GM19438 (cell line): ENCODE results near the gene NNAT.

ENCODE experiments used
- ATAC-seq: cut with Tn5 transposase; IDR thresholded peaks from one replicate; pipeline ENCODE4 v1.9.1; 2021; ENCODE audit warnings: low read depth; ENCODE audit not compliant: unreplicated experiment

Gene NNAT

DNA sequence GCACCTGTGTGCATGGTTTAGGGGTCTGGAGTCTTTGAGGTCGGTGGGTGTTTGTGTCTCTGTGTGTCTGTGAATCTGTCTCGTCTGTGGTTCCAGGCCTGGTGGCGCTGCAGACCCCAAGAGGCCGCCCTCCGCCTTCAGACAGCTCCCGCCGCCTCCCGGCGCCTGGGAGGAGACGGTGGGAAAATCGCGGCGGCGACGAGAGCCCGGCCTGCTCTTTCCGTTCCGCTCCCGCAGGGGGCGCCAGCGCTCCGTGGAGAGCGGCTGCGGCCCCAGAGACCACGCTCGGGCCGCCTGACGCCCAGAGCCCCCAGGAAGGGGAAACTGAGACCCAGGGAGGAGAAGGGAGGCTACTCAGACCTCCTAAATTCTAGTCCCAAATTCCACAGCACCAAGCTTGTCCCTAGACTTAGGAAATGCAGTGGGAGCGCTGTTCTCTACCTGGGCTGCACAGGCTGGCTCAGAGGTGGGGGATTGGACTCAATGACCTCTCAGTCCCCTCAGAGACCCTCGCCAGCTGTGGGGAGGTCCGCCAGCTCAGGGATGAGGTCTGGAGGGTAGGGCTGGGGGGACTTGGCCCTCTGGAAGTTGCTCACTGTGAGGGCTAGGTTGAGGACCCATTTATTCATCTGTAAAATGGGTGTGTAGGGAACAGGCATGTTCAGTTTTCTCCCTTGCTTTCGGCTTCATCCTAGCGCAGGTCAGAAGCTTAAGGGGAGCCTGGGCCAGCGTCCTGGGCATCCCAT is 43.5 kb downstream of the NNAT start:
- no peak for ATAC-seq

DNA sequence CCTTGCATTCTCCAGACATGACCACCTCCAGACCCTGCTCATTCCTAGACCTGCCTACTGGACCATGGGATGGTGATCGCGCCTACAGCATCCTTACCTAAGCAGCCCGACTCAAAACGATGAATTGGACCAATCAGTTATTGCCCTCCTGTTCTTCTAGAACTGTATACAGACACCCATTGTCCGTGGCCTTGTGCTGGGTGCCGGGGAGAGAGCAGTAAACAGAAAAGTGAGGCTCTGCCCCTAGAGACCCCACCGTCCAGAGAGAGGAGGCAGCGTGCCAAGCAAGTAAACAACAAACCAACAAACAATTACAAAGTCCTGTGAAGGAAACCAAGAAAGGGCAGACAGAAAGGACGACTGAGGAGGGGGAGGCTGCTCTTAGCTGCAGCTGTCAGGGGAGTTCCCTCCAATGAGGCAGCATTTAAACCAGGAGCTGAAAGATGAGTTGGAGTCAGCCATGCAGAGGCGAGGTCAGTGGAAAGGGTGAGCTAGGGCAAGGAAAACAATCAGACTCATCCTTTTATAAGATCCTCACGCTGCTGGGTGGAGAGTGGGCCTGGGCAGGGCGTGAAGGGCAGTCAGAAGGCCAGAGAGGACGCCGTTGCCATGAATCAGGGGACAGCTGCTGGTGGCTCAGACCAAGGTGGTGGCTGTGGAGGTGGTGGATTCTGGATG is 44.2 kb downstream of the NNAT start:
- no peak for ATAC-seq

- ATAC-seq: no peak
These were observed 45.7 kb downstream of the NNAT start for GRCh38 chr20:37566590-37567330.

DNA sequence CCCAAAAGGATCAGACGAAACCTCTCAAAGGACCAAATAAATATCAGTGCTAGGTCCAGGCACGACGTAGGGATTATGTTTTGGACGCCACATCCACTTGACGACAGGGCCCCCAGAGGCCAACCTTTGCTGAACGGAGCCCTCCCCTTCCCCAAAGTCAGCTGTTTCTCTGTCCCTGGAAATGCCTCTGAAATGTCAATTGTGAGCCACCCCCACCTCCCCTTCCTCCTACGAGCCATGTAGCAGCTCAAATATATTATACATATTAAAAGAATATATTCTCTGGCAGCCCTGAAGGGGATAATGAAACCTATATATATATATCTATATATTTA is 46.2 kb downstream of the NNAT start:
- ATAC-seq: no peak

GRCh38 chr20:37567671-37568588 is 46.9 kb downstream of the NNAT start:
- ATAC-seq: no peak

DNA sequence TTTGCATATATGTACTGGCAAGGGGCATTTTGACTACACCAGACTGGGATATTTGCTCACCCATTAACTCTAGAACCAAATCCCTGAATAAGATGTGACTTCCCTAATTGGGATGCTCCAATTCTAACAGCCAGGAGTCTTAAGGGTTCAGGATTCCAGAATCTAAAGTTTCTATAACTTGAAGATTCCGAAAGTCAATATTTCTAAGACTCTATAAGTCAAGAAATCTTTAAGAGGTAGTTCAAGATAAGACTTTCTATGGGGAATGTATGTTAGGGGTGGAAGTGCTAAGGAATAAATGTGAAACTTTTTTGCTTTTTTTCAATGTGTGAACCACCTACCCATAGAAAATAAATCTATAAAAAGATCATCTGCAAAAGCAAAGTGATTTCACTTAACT is 49.4 kb downstream of the NNAT start:
- ATAC-seq: no peak

GRCh38 chr20:37571033-37571432 is 50.0 kb downstream of the NNAT start:
- no peak for ATAC-seq
